ENCODE results near the gene FXYD5. TPM values are rescaled to one million over a fixed set of nuclear protein-coding genes. Genes with fewer than 3 reads are reported as not detected.

Gene FXYD5
- total and polyA plus RNA-seq, 4 donors, result 9.3 to 52.5 (median 21.8) TPM

GRCh38 chr19:35217649-35217990, 63.1 kb downstream of the FXYD5 start:
- peaks cover 2% of the 10 kb centered on the region for H3K27me3 ChIP-seq (ENCODE audit: control insufficient read depth, insufficient read depth, low read length)
- H3K4me1 ChIP-seq (ENCODE audit: control insufficient read depth, insufficient read depth, low read length), result peaks cover 3% of the 10 kb centered on the region
- no peak overlapping the region for H3K4me3 ChIP-seq (ENCODE audit: low read depth, low read length)
- no peaks in the 10 kb centered on the region for H3K9me3 ChIP-seq (ENCODE audit: control insufficient read depth, insufficient read depth, low read length)
- no peak overlapping the region for H3K27ac ChIP-seq (ENCODE audit: low read depth, low read length)
- no peaks in the 10 kb centered on the region for H3K36me3 ChIP-seq (ENCODE audit: control insufficient read depth, insufficient read depth, low read length)
- no peak for DNase-seq (ENCODE audit: low read depth in 4 of 6, low spot score in 6 of 6)

- Histone ChIP-seq H3K27ac (ENCODE audit: low read depth, low read length) (no peak overlapping the region), H3K9me3 (ENCODE audit: control insufficient read depth, insufficient read depth, low read length) (no peaks in the 10 kb centered on the region), H3K27me3 (ENCODE audit: control insufficient read depth, insufficient read depth, low read length) (peaks cover under 1% of the 10 kb centered on the region), H3K36me3 (ENCODE audit: control insufficient read depth, insufficient read depth, low read length) (no peaks in the 10 kb centered on the region), H3K4me1 (ENCODE audit: control insufficient read depth, insufficient read depth, low read length) (no peaks in the 10 kb centered on the region), H3K4me3 (ENCODE audit: low read depth, low read length) (no peak overlapping the region)
- WGBS (ENCODE audit: insufficient coverage), result 83% methylated on average over 1 of the region's 1 CpG
- no peak for DNase-seq (ENCODE audit: low read depth in 4 of 6, low spot score in 6 of 6)
Observed at GRCh38 chr19:35219008-35219407, 64.5 kb downstream of the FXYD5 start.

Small RNA genes within 50 kb of the gene (small RNA-seq; reads per million reads assigned to genes)
- gene AC020907.2 (ENCODE audit: low replicate concordance), result not detected

Other genes with a start within 250 kb of the FXYD5 start
- 1 to 10 TPM; 7.5 to 7.7 TPM for gene ZNF30, start 227.8 kb upstream of the FXYD5 start, total RNA-seq
- 10 to 100 TPM; 11.4 to 11.7 TPM for gene ZNF30, start 227.8 kb upstream of the FXYD5 start, polyA plus RNA-seq (ENCODE audit: insufficient read length in 2 of 2)
- gene ZNF792, start 190.5 kb upstream of the FXYD5 start, total RNA-seq, result 10 to 100 TPM; 10.3 to 10.4 TPM
- gene ZNF792, start 190.5 kb upstream of the FXYD5 start, polyA plus RNA-seq (ENCODE audit: insufficient read length in 2 of 2), result 1 to 10 TPM; 2.9 to 3.8 TPM
- gene GRAMD1A, start 154.4 kb upstream of the FXYD5 start, total RNA-seq, result 10 to 100 TPM; 29.6 to 36.2 TPM
- gene GRAMD1A, start 154.4 kb upstream of the FXYD5 start, polyA plus RNA-seq (ENCODE audit: insufficient read length in 2 of 2), result 100 to 1,000 TPM in 1 of 2 donors, 10 to 100 TPM in 1; 92.5 to 111 TPM
- 10 to 100 TPM in 1 of 2 donors, 1 to 10 TPM in 1; 5.8 to 17.2 TPM for gene SCN1B, start 124.3 kb upstream of the FXYD5 start, total RNA-seq
- gene SCN1B, start 124.3 kb upstream of the FXYD5 start, polyA plus RNA-seq (ENCODE audit: insufficient read length in 2 of 2), result 10 to 100 TPM; 16.1 to 24.0 TPM
- under 1 TPM; 0.20 to 0.50 TPM for gene HPN, start 113.0 kb upstream of the FXYD5 start, total RNA-seq
- 1 to 10 TPM; 1.1 to 1.4 TPM for gene HPN, start 113.0 kb upstream of the FXYD5 start, polyA plus RNA-seq (ENCODE audit: insufficient read length in 2 of 2)
- 1 to 10 TPM in 1 of 2 donors, under 1 TPM in 1; 0.40 to 2.6 TPM for gene FXYD3, start 38.9 kb upstream of the FXYD5 start, total RNA-seq
- gene FXYD3, start 38.9 kb upstream of the FXYD5 start, polyA plus RNA-seq (ENCODE audit: insufficient read length in 2 of 2), result 1 to 10 TPM in 1 of 2 donors, under 1 TPM in 1; 0.49 to 1.7 TPM
- 10 to 100 TPM; 10.9 to 18.5 TPM for gene LGI4, start 19.7 kb upstream of the FXYD5 start, total RNA-seq
- 10 to 100 TPM; 21.4 to 37.5 TPM for gene LGI4, start 19.7 kb upstream of the FXYD5 start, polyA plus RNA-seq (ENCODE audit: insufficient read length in 2 of 2)
- gene FXYD1, start 15.9 kb upstream of the FXYD5 start, total RNA-seq, result 100 to 1,000 TPM in 1 of 2 donors, 10 to 100 TPM in 1; 20.4 to 104 TPM
- gene FXYD1, start 15.9 kb upstream of the FXYD5 start, polyA plus RNA-seq (ENCODE audit: insufficient read length in 2 of 2), result 10 to 100 TPM; 37.9 to 58.3 TPM
- 10 to 100 TPM; 12.1 to 34.3 TPM for gene FXYD7, start 11.5 kb upstream of the FXYD5 start, total RNA-seq
- gene FXYD7, start 11.5 kb upstream of the FXYD5 start, polyA plus RNA-seq (ENCODE audit: insufficient read length in 2 of 2), result 100 to 1,000 TPM; 279 to 281 TPM
- gene FAM187B, start 74.0 kb downstream of the FXYD5 start, total RNA-seq, result not detected
- gene FAM187B, start 74.0 kb downstream of the FXYD5 start, polyA plus RNA-seq (ENCODE audit: insufficient read length in 2 of 2), result not detected
- 10 to 100 TPM in 1 of 2 donors, 1 to 10 TPM in 1; 2.0 to 29.4 TPM for gene LSR, start 94.3 kb downstream of the FXYD5 start, total RNA-seq
- 10 to 100 TPM; 21.3 to 25.4 TPM for gene LSR, start 94.3 kb downstream of the FXYD5 start, polyA plus RNA-seq (ENCODE audit: insufficient read length in 2 of 2)
- 10 to 100 TPM; 37.2 to 89.6 TPM for gene USF2, start 114.2 kb downstream of the FXYD5 start, total RNA-seq
- 100 to 1,000 TPM; 235 to 258 TPM for gene USF2, start 114.2 kb downstream of the FXYD5 start, polyA plus RNA-seq (ENCODE audit: insufficient read length in 2 of 2)
- gene HAMP, start 127.8 kb downstream of the FXYD5 start, total RNA-seq, result under 1 TPM in 1 of 2 donors, not detected in 1; 0.40 TPM
- gene HAMP, start 127.8 kb downstream of the FXYD5 start, polyA plus RNA-seq (ENCODE audit: insufficient read length in 2 of 2), result under 1 TPM; 0.35 to 0.67 TPM
- 100 to 1,000 TPM in 1 of 2 donors, 10 to 100 TPM in 1; 83.5 to 215 TPM for gene MAG, start 137.4 kb downstream of the FXYD5 start, total RNA-seq
- gene MAG, start 137.4 kb downstream of the FXYD5 start, polyA plus RNA-seq (ENCODE audit: insufficient read length in 2 of 2), result 100 to 1,000 TPM; 249 to 261 TPM
- gene CD22, start 174.5 kb downstream of the FXYD5 start, total RNA-seq, result 10 to 100 TPM in 1 of 2 donors, 1 to 10 TPM in 1; 9.4 to 13.5 TPM
- 10 to 100 TPM; 24.2 to 39.4 TPM for gene CD22, start 174.5 kb downstream of the FXYD5 start, polyA plus RNA-seq (ENCODE audit: insufficient read length in 2 of 2)
- under 1 TPM in 1 of 2 donors, not detected in 1; 0.06 TPM for gene FFAR1, start 193.2 kb downstream of the FXYD5 start, total RNA-seq
- gene FFAR1, start 193.2 kb downstream of the FXYD5 start, polyA plus RNA-seq (ENCODE audit: insufficient read length in 2 of 2), result under 1 TPM; 0.70 to 0.83 TPM
- gene FFAR3, start 203.7 kb downstream of the FXYD5 start, total RNA-seq, result under 1 TPM; 0.10 to 0.11 TPM
- not detected for gene FFAR3, start 203.7 kb downstream of the FXYD5 start, polyA plus RNA-seq (ENCODE audit: insufficient read length in 2 of 2)
- not detected for gene GPR42, start 216.3 kb downstream of the FXYD5 start, total RNA-seq
- under 1 TPM in 1 of 2 donors, not detected in 1; 0.14 TPM for gene GPR42, start 216.3 kb downstream of the FXYD5 start, polyA plus RNA-seq (ENCODE audit: insufficient read length in 2 of 2)

Measured in spinal cord (tissue), 10 donors.